T-cell (primary cell): ENCODE measurements around the gene HECTD4. TPM values are rescaled to one million over a fixed set of nuclear protein-coding genes. Genes with fewer than 3 reads are reported as not detected.

Source experiments
- ATAC-seq, 4 experiments: fragments of 200-7000 bp in 3 of 4; fragments of 150-1000 bp in 1 of 4; cut with Tn5 transposase; replicated peaks in 1 of 4; 1 replicate in 3 of 4; 2 replicates in 1 of 4; pipeline ENCODE4 v1.10.0; 2021; ENCODE audit warnings: moderate library complexity in 3 of 4, mild to moderate bottlenecking in 2 of 4, moderate number of reproducible peaks in 1 of 4
- CTCF ChIA-PET, 2 donors: fragments of 300-600 bp; sonication (Branson Sonifier 250); formaldehyde crosslinking; loops; one replicate each; lab custom pipeline; 2022; ENCODE audit warnings: antibody characterized with exemption in 2 of 2; lab: Charles Lee
- POLR2A ChIA-PET, 2 donors: fragments of 300-600 bp; sonication (Branson Sonifier 250); formaldehyde crosslinking; loops; one replicate each; lab custom pipeline; 2022; ENCODE audit warnings: antibody characterized with exemption in 2 of 2; lab: Charles Lee
- DNase-seq, 35 experiments: peaks; one replicate each; pipeline versions ENCODE4 v3.0.0 to v3.0.0-alpha.2; 2013 to 2023
- H3K27ac ChIP-seq: one replicate; pipeline ENCODE4 v1.5.1; 2013; ENCODE audit warnings: low read length
- H3K27me3 ChIP-seq, 2 experiments: replicated peaks in 1 of 2; 1 replicate in 1 of 2; 2 replicates in 1 of 2; pipeline versions ENCODE4 v1.6.1 to v1.7.0; 2013; ENCODE audit warnings: low read length in 1 of 2, mixed read lengths in 1 of 2; ENCODE audit not compliant: control insufficient read depth in 2 of 2, insufficient read depth in 2 of 2; ENCODE audit errors: extremely low read depth in 1 of 2
- H3K36me3 ChIP-seq, 2 donors: 1 replicate in 1 of 2; 2 replicates in 1 of 2; pipeline versions ENCODE4 v1.6.1 to v1.7.0; 2013; ENCODE audit warnings: low read length in 1 of 2; ENCODE audit not compliant: control insufficient read depth in 2 of 2, insufficient read depth in 1 of 2; ENCODE audit errors: extremely low read depth in 1 of 2
- H3K4me1 ChIP-seq, 2 experiments: 1 replicate in 1 of 2; 2 replicates in 1 of 2; pipeline versions ENCODE4 v1.6.1 to v1.7.0; 2013; ENCODE audit warnings: low read length in 2 of 2, mixed read lengths in 1 of 2; ENCODE audit not compliant: insufficient read depth in 2 of 2, control insufficient read depth in 1 of 2; ENCODE audit errors: extremely low read depth in 1 of 2
- H3K4me3 ChIP-seq, 2 donors: 1 replicate in 1 of 2; 2 replicates in 1 of 2; pipeline versions ENCODE4 v1.5.1 to v1.7.0; 2013; ENCODE audit warnings: mild to moderate bottlenecking in 2 of 2, low read length in 1 of 2, moderate library complexity in 1 of 2; ENCODE audit not compliant: control insufficient read depth in 1 of 2; ENCODE audit errors: extremely low read depth in 1 of 2
- H3K9me3 ChIP-seq: 2 replicates; pipeline ENCODE4 v1.7.0; 2013
- H3K27ac Mint-ChIP-seq, 2 donors: one replicate each; pipeline ENCODE4 v1.8.0; 2020 to 2021; ENCODE audit warnings: mild to moderate bottlenecking in 2 of 2, mixed read lengths in 2 of 2
- H3K27me3 Mint-ChIP-seq, 2 donors: one replicate each; pipeline ENCODE4 v1.8.0; 2021 to 2022; ENCODE audit warnings: mixed read lengths in 2 of 2
- H3K36me3 Mint-ChIP-seq: one replicate; pipeline ENCODE4 v1.8.0; 2021; ENCODE audit warnings: mixed read lengths
- H3K4me1 Mint-ChIP-seq, 3 donors: one replicate each; pipeline ENCODE4 v1.8.0; 2020 to 2022; ENCODE audit warnings: mixed read lengths in 3 of 3, mild to moderate bottlenecking in 1 of 3
- H3K4me3 Mint-ChIP-seq, 3 donors: one replicate each; pipeline ENCODE4 v1.8.0; 2020 to 2022; ENCODE audit warnings: mild to moderate bottlenecking in 3 of 3, mixed read lengths in 3 of 3, moderate library complexity in 3 of 3
- H3K9me3 Mint-ChIP-seq, 3 donors: one replicate each; pipeline ENCODE4 v1.8.0; 2020 to 2022; ENCODE audit warnings: mixed read lengths in 3 of 3
- WGBS: methylation state at CpG from one replicate; pipeline ENCODE4 v1.1.5; 2013; ENCODE audit warnings: missing lambda C conversion rate; ENCODE audit not compliant: insufficient coverage; 5-methylcytosine and 5-hydroxymethylcytosine counted together
- total RNA-seq, 35 experiments: library from RNA in 6 of 35; stranded (reverse) in 6 of 35; fragments of 120-200 nt in 1 of 35; gene quantifications; one replicate each; pipeline versions ENCODE4 v1.2.1 to v1.2.4 and lab custom pipeline; 2013 to 2026

The HECTD4 gene
- total RNA-seq, 5 donors from 2014 or later (not counting 1 experiment from before 2014, with no cell fraction given) = 49.7 to 58.5 (median 53.7) TPM

- Mint-ChIP-seq H3K9me3 (no peaks in the 10 kb centered on the region), H3K27ac (no peak overlapping the region), H3K4me1 (peaks cover 17 to 20% (median 20%) of the 10 kb centered on the region in 3 donors), H3K36me3 (no peaks in the 10 kb centered on the region), H3K4me3 (no peak overlapping the region), H3K27me3 (no peaks in the 10 kb centered on the region)
- Histone ChIP-seq H3K36me3 (no peaks in the 10 kb centered on the region), H3K27me3 (no peaks in the 10 kb centered on the region), H3K4me3 (no peak overlapping the region), H3K9me3 (no peaks in the 10 kb centered on the region), H3K27ac (no peak overlapping the region), H3K4me1 (no peaks in the 10 kb centered on the region)
- ATAC-seq (no peak), DNase-seq (no peak)
- no CpG with 5 or more reads among the region's 4 CpGs for WGBS
- POLR2A ChIA-PET = no interaction called here
- CTCF ChIA-PET = no interaction called here
Observed at GRCh38 chr12:112361271-112361670, 21.0 kb downstream of the HECTD4 start.

GRCh38 chr12:112359290-112359689 lies 22.9 kb downstream of the HECTD4 start:
- Histone ChIP-seq H3K4me3 (no peak overlapping the region), H3K4me1 (no peaks in the 10 kb centered on the region), H3K36me3 (no peaks in the 10 kb centered on the region), H3K27ac (no peak overlapping the region), H3K27me3 (no peaks in the 10 kb centered on the region), H3K9me3 (no peaks in the 10 kb centered on the region)
- H3K27ac Mint-ChIP-seq = no peak overlapping the region
- H3K36me3 Mint-ChIP-seq = no peaks in the 10 kb centered on the region
- H3K4me1 Mint-ChIP-seq = peaks cover 22 to 26% (median 23%) of the 10 kb centered on the region in 3 donors
- ChIA-PET POLR2A (interaction anchor here in 1 of 2 donors (0.5 kb wide), 1 partner anchor 53 kb away, joined by 5 read pairs; no protein-coding TSS in a partner anchor), CTCF (interaction anchor here in 1 of 2 donors (0.7 kb wide), 1 partner anchor 9 kb away, joined by 6 read pairs; no protein-coding TSS in a partner anchor)
- 100% methylated on average over 1 of the region's 4 CpGs for WGBS
- H3K4me3 Mint-ChIP-seq = no peak overlapping the region
- H3K9me3 Mint-ChIP-seq = no peaks in the 10 kb centered on the region
- no peaks in the 10 kb centered on the region for H3K27me3 Mint-ChIP-seq
- DNase-seq (no peak), ATAC-seq (no peak)

DNA sequence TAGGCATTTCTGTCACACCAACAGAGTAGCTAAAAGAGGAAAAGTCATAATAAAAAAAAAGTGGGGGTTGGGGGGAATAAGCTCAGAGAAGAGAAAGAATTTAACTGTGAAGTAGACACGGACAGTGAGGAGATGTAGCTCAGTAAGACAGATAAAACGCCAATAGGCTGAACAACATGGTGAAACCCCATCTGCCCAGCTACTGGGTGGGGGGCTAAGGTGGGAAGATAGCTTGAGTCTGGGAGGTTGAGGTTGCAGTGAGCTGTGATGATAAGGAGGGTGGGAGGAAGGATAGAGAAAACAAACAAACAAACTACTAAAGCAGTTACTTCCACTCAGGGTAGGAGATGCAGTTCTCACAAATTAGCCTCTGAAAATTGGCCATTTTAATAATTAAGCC lies 25.0 kb downstream of the HECTD4 start:
- H3K9me3 ChIP-seq = no peaks in the 10 kb centered on the region
- ChIA-PET CTCF (interaction anchor here in 1 of 2 donors (1.6 kb wide), 1 partner anchor 9 kb away, joined by 4 read pairs; no protein-coding TSS in a partner anchor), POLR2A (no interaction called here)
- Mint-ChIP-seq H3K27me3 (no peaks in the 10 kb centered on the region), H3K4me3 (no peak overlapping the region), H3K4me1 (peaks cover 34 to 36% (median 35%) of the 10 kb centered on the region in 3 donors), H3K27ac (no peak overlapping the region), H3K9me3 (no peaks in the 10 kb centered on the region), H3K36me3 (no peaks in the 10 kb centered on the region)
- H3K36me3 ChIP-seq = no peaks in the 10 kb centered on the region
- no peaks in the 10 kb centered on the region for H3K27me3 ChIP-seq
- WGBS = 100% methylated on average over 2 of the region's 2 CpGs
- peaks cover 2 to 9% of the 10 kb centered on the region in 2 experiments for H3K4me1 ChIP-seq
- ATAC-seq (no peak), DNase-seq (no peak)
- H3K4me3 ChIP-seq = no peak overlapping the region
- no peak overlapping the region for H3K27ac ChIP-seq

GRCh38 chr12:112354399-112354798 lies 27.8 kb downstream of the HECTD4 start:
- Mint-ChIP-seq H3K4me1 (peaks cover 39 to 43% (median 40%) of the 10 kb centered on the region in 3 donors), H3K27me3 (no peaks in the 10 kb centered on the region)
- CTCF ChIA-PET = interaction anchor here in 1 of 2 donors (0.7 kb wide), 1 partner anchor 18 kb away, joined by 11 read pairs; no protein-coding TSS in a partner anchor

DNA sequence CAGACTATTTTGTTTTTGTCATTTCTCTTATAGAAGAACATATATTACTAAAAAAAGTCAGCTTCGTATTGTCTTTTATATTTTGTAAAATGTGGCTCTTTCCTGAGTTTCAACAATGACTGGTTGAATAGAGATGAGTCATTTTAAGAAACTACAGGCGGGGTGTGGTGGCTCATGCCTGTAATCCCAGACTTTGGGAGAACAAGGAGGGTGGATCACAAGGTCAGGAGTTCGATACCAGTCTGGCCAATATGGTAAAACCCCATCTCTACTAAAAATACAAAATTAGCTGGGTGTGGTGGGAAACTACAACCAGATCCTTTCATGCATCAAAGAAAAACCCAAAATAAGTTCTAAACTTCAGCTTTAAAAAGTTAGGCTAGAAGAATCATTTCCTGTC lies 28.8 kb downstream of the HECTD4 start:
- H3K4me3 Mint-ChIP-seq = no peak overlapping the region
- H3K36me3 ChIP-seq = no peaks in the 10 kb centered on the region
- peaks cover 2 to 9% of the 10 kb centered on the region in 2 experiments for H3K4me1 ChIP-seq
- no peaks in the 10 kb centered on the region for H3K36me3 Mint-ChIP-seq
- no peaks in the 10 kb centered on the region for H3K27me3 Mint-ChIP-seq
- H3K27ac ChIP-seq = no peak overlapping the region
- no peak overlapping the region for H3K4me3 ChIP-seq
- ATAC-seq = no peak
- H3K9me3 Mint-ChIP-seq = no peaks in the 10 kb centered on the region
- H3K9me3 ChIP-seq = no peaks in the 10 kb centered on the region
- DNase-seq = no peak
- H3K4me1 Mint-ChIP-seq = peaks cover 39 to 44% (median 41%) of the 10 kb centered on the region in 3 donors
- ChIA-PET CTCF (no interaction called here), POLR2A (no interaction called here)
- no peak overlapping the region for H3K27ac Mint-ChIP-seq
- no CpG with 5 or more reads among the region's 3 CpGs for WGBS
- H3K27me3 ChIP-seq = no peaks in the 10 kb centered on the region

More at GRCh38 chr12:112354399-112354798, 27.8 kb downstream of the HECTD4 start:
- Histone ChIP-seq H3K9me3 (no peaks in the 10 kb centered on the region), H3K36me3 (no peaks in the 10 kb centered on the region), H3K4me3 (no peak overlapping the region), H3K4me1 (peaks cover 2 to 9% of the 10 kb centered on the region in 2 experiments), H3K27me3 (no peaks in the 10 kb centered on the region), H3K27ac (no peak overlapping the region)
- 80% methylated on average over 1 of the region's 4 CpGs for WGBS
- DNase-seq (no peak), ATAC-seq (no peak)
- H3K9me3 Mint-ChIP-seq = no peaks in the 10 kb centered on the region
- POLR2A ChIA-PET = no interaction called here
- H3K36me3 Mint-ChIP-seq = no peaks in the 10 kb centered on the region
- no peak overlapping the region for H3K4me3 Mint-ChIP-seq
- no peak overlapping the region for H3K27ac Mint-ChIP-seq

- no peaks in the 10 kb centered on the region for H3K27me3 ChIP-seq
- peaks cover 39 to 45% (median 41%) of the 10 kb centered on the region in 3 donors for H3K4me1 Mint-ChIP-seq
- no peaks in the 10 kb centered on the region for H3K9me3 ChIP-seq
- POLR2A ChIA-PET = no interaction called here
- H3K4me1 ChIP-seq = peaks cover 2 to 9% of the 10 kb centered on the region in 2 experiments
- no peak overlapping the region for H3K27ac ChIP-seq
- no peaks in the 10 kb centered on the region for H3K9me3 Mint-ChIP-seq
- H3K36me3 Mint-ChIP-seq = no peaks in the 10 kb centered on the region
- no CpG with 5 or more reads among the region's 1 CpG for WGBS
- DNase-seq (no peak), ATAC-seq (no peak)
- H3K36me3 ChIP-seq = no peaks in the 10 kb centered on the region
- no peak overlapping the region for H3K4me3 Mint-ChIP-seq
- H3K27ac Mint-ChIP-seq = no peak overlapping the region
- H3K4me3 ChIP-seq = no peak overlapping the region
- H3K27me3 Mint-ChIP-seq = no peaks in the 10 kb centered on the region
- CTCF ChIA-PET = no interaction called here
Observed at GRCh38 chr12:112352921-112353320, 29.3 kb downstream of the HECTD4 start.
